Muscle of arm (tissue), 14 donors: ENCODE data around the gene OR2A12. TPM values are rescaled to one million over a fixed set of nuclear protein-coding genes. Genes with fewer than 3 reads are reported as not detected.
"Not testable (repeated sequence)": the region's sequence is repeated elsewhere in the genome, so short reads cannot be mapped to it uniquely, and the experiment has no call there.

Source experiments
- DNase-seq: peaks from one replicate; pipeline ENCODE4 v3.0.0-alpha.2; 2013
- long read RNA-seq, 11 donors: transcript quantifications; one replicate each; lab custom pipeline, GENCODE V29; 2026
- polyA plus RNA-seq, 12 donors: library from polyadenylated mRNA; unstranded; fragments of 120-200 nt; gene quantifications; one replicate each; pipeline ENCODE4 v1.2.1, GENCODE V29; 2013; ENCODE audit not compliant: insufficient read length in 12 of 12

The OR2A12 gene, protein sequence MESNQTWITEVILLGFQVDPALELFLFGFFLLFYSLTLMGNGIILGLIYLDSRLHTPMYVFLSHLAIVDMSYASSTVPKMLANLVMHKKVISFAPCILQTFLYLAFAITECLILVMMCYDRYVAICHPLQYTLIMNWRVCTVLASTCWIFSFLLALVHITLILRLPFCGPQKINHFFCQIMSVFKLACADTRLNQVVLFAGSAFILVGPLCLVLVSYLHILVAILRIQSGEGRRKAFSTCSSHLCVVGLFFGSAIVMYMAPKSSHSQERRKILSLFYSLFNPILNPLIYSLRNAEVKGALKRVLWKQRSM
- polyA plus RNA-seq, result under 1 TPM in 1 of 12 donors, not detected in 11; 0.04 TPM
- long read RNA-seq, donor 1, result 0 reads
- long read RNA-seq, donor 2, result 0 reads
- long read RNA-seq, donor 3, result 0 reads
- long read RNA-seq, donor 4, result 0 reads
- long read RNA-seq, donor 5, result 0 reads
- long read RNA-seq, donor 6, result 0 reads
- long read RNA-seq, donor 7, result 0 reads
- long read RNA-seq, donor 8, result 0 reads
- long read RNA-seq, donor 9, result 0 reads
- long read RNA-seq, donor 10, result 0 reads
- long read RNA-seq, donor 11, result 0 reads

GRCh38 chr7:144085978-144086377 lies at the start of gene OR2A12:
OR2A12 (plus strand) TSS chr7:144086278; CDS start chr7:144095108, 8,830 bp downstream.
- DNase-seq, result no peak

DNA sequence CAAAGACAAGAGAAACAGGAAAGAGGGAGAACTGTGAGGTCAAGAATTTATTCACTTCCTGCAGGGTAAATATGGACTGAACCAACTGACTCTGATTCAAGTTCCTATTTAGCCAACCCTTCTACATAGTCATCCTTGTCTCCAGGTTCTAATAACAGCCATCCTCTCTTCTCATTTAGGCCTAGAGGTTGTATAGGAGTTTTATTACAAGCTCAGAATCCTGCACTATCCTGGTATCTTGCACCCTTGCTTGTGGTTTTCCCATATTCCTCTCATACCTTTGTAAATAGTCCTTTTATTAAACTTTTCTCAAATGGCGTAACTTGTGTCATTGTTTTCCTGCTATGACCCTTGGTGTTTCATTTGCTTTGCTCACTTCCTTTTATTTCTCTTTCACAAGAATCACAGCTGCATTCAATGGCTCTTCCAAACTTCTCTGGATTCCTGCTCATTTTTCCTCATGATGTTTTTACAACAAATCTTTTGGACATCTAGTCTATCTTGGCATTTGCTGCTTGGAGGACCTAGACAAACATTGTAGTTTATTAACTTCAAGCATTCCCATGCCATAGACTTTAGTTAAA lies 49.7 kb upstream of the OR2A12 start:
- DNase-seq, result no peak

GRCh38 chr7:144037414-144038035 lies 48.6 kb upstream of the OR2A12 start:
- DNase-seq, result no peak

DNA sequence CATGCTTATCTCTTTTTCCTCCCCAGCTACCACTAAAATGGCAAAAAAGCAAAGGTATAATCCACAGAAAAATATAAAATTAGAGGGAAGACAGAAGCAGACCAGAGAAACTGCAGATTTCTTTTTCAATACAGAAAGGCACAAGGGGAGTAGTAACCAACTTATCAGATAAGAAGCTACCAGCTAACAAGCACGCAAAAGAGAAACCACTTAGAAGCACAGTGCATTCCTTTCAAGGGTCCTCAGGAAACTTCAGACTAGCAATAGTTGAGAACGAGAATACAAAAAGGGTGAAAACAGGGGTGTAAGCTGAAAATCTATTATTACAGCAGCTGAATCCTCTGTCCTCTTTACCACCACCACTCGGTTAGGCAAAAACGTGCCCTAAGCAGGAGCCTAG lies 47.2 kb upstream of the OR2A12 start:
- no peak for DNase-seq

- no peak for DNase-seq
These were observed 37.4 kb upstream of the OR2A12 start, which contains the start of gene OR2A5 for GRCh38 chr7:144048648-144049047. OR2A5 (plus strand) TSS chr7:144048948; CDS start chr7:144050402, 1,454 bp downstream.

GRCh38 chr7:144049491-144049890 lies 36.6 kb upstream of the OR2A12 start:
- no peak for DNase-seq

GRCh38 chr7:144050093-144050492 lies 36.0 kb upstream of the OR2A12 start:
- DNase-seq, result no peak

DNA sequence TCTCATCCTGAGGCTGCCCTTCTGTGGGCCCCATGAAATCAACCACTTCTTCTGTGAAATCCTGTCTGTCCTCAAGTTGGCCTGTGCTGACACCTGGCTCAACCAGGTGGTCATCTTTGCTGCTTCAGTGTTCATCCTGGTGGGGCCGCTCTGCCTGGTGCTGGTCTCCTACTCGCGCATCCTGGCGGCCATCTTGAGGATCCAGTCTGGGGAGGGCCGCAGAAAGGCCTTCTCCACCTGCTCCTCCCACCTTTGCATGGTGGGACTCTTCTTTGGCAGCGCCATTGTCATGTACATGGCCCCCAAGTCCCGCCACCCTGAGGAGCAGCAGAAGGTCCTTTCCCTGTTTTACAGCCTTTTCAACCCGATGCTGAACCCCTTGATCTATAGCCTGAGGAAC lies 35.2 kb upstream of the OR2A12 start:
- DNase-seq, result not testable (repeated sequence)

DNA sequence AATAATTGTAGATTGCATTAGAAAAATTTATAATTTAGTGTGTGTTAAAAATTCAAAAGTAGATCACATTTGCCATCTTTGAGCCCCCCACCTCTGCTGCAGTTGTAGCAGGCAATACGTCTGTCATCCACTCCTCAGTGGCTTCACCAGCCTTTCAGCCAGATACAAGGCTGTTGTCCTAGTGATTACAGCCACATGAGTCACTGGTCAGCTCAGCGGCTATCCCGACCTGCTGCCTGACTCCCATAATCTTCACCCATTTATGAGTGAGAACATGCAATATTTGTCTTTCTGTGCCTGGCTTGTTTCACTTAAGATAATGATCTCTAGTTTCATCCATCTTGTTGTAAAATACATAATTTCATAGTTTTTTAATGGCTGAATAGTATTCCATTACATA lies 28.1 kb upstream of the OR2A12 start:
- no peak for DNase-seq

DNA sequence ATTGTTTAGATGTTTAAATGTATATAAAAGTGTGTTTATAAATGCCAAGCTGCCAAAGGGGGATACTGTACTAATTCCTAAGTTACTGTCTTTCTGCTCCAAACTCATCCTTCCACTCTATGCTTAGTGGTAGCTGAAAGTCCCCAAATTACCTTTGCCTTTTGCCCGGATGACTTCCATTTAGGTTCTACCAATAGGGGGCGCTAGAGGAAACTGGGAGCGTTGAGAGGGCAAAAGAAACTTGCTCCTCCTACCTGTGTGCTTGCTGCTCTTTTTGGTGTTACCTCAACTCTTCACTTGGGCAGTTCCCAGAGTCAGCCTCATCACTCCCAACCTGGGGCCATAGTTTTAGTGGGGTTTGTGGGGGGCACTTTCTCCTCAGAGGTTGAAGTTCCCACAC lies 22.4 kb upstream of the OR2A12 start:
- no peak for DNase-seq

DNA sequence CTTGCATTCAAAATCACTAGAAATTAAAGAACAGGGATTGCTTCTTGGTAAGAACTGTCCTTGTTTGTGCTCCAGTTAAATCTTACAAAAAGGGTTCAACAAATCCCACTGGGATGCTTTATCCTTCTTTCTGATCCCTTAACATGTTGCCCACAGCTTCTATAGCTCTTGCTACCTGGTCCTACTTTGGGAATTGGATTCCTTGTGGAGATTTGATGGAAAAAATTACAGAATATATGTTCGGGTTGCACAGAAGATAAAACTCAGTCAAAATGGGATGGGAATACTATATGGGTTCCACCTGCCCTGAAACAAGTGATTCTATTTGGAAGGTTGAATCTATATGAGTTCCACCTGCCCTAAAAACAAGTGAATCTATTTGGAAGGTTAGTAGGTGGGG lies 16.6 kb upstream of the OR2A12 start, which contains the start of gene OR2A25:
OR2A25 (plus strand) TSS at position 301 of the 400 bp plus-strand sequence. CDS start 4,409 bp downstream, outside the sequence.
- no peak for DNase-seq

DNA sequence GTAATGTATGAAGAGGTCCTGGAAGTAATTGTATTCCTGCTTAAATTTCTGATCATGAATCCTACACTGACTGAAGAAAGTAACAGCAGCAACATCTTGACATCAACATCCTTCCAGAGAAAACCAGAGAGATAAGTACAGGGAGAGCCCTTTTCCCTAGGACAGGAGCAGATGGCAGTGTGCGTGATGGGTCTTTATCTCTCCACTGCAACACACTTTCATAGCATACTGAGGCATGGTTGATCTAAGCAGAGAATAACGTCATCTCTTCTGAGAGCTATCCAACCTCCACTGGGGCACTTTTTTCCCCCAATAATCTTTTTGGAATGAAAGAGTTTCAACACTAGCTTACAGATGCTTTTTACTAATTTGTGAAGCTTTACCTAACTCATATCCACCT lies 16.1 kb upstream of the OR2A12 start:
- no peak for DNase-seq

DNA sequence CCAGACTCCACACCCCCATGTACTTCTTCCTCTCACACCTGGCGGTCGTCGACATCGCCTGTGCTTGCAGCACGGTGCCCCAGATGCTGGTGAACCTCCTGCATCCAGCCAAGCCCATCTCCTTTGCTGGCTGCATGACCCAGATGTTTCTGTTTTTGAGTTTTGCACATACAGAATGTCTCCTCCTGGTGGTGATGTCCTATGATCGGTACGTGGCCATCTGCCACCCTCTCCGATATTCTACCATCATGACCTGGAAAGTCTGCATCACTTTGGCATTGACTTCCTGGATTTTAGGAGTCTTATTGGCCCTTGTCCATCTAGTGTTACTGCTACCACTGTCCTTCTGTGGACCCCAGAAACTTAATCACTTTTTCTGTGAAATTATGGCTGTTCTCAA lies 11.7 kb upstream of the OR2A12 start:
- no peak for DNase-seq

GRCh38 chr7:144086730-144087129 lies 652 bp downstream of the OR2A12 start:
- DNase-seq, result no peak

- DNase-seq, result no peak
These were observed 1.2 kb downstream of the OR2A12 start for GRCh38 chr7:144087230-144087629.

- no peak for DNase-seq
These were observed 4.6 kb downstream of the OR2A12 start for GRCh38 chr7:144090667-144091066.

GRCh38 chr7:144098776-144099175 lies 12.7 kb downstream of the OR2A12 start:
- DNase-seq, result no peak

DNA sequence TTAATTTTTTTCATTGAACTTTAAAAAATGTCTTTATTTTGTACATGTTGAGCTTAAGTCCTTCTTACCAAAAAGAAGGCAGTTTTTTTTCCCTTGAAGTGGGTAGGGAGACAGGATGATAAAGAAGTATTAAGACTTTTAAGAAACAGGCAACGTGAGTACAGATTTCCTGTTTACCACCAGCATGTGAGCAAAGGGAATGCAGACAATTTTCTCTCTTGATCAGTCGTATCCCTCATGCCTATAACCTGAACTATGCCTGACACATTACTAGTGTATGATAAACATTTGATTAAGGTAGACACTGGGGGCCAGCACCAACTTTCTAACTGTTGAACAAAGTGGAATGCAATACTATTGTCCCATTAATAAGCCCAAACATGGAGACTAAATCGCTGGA lies 14.5 kb downstream of the OR2A12 start:
- no peak for DNase-seq

DNA sequence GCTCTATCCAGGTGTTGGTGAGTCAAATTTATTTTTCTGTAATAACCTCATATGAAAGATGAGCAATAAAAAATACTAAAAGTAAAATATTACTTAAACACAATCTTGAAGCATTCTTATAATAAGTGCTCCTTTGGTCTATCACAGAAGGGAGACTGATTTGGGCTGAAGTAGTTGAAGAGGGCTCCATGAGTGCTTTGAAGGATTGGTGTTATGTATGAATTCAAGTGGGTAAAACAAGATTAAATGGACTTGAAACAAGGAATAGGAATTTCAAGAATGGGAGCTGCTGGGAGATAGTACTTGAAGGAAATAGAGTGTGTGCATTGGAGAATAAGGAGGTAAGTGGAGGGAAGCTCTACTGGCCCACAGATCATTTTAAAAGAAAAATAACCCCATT lies 16.0 kb downstream of the OR2A12 start:
- no peak for DNase-seq

GRCh38 chr7:144105211-144105610 lies 19.1 kb downstream of the OR2A12 start:
- no peak for DNase-seq

DNA sequence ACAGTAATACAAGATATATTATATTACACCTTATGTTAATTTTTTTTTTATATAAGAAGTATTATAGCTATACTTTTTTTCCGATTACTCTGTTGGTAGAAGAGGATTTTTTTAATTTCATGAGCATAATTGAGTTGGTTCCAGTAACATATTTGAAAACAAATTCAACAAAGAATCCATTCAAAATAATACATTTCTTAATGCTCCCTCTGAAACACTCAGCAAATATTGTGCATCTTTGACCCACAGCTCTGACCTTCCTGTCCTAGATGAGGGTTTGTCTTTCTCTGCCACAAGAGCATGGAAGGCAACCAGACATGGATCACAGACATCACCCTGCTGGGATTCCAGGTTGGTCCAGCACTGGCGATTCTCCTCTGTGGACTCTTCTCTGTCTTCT lies 23.2 kb downstream of the OR2A12 start, which contains the start of gene OR2A2:
OR2A2 (plus strand) TSS at position 301 of the 400 bp plus-strand sequence; CDS start at position 301, 0 bp downstream.
- no peak for DNase-seq

- DNase-seq, result no peak
These were observed 24.2 kb downstream of the OR2A12 start for GRCh38 chr7:144110272-144110671.
